ENCODE measurements around the gene PARP8. TPM values are rescaled to one million over a fixed set of nuclear protein-coding genes. Genes with fewer than 3 reads are reported as not detected.

PARP8 gene
- total and polyA plus RNA-seq, 2 of the 4 experiments (the other 2 are of a cell fraction): 6.9 to 8.2 TPM

DNA sequence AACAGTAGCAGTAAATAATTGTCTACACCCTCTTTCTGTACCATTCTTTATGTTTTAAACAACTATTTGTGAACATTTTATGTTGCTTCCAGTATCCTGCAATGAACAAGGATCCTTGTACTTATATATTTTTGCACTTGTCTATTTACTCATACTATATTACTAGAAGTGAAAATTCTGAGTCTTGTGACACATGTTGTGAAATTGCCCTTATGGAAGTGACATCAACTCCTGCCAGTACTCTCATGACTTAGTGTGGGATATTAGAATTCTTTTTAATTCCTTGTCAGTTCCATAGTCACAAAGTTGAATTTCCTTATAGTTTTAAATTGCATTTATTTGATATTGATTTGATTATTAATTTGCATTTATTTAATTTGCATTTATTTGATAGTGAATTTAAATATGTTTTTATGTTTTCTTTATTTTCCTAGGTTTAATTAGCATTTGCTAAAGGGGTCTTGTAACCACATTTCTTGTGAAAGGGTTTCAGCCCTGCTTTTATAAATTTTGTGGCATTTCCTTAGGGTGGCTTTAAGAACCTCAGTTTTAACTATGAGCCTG lies 27.7 kb downstream of the PARP8 start:
- TF ChIP-seq RFX5 (IDR thresholded peaks at IDR 0.05; ENCODE audit: low read depth, low read length) (no peak), CTCF (conservative IDR thresholded peaks at IDR 0.05; ENCODE audit: low read depth, low read length) (no peak), NFE2L2 (IDR thresholded peaks at IDR 0.05; ENCODE audit: low read depth, low read length) (no peak), MXI1 (IDR thresholded peaks at IDR 0.05; ENCODE audit: borderline replicate concordance, low read depth, low read length) (no peak), POLR2A (IDR thresholded peaks at IDR 0.05; ENCODE audit: low read depth, low read length) (no peak), MAFK (IDR thresholded peaks at IDR 0.05; ENCODE audit: low read depth, low read length) (no peak), SMC3 (IDR thresholded peaks at IDR 0.05; ENCODE audit: low read depth, low read length) (no peak), CEBPB (IDR thresholded peaks at IDR 0.05; ENCODE audit: low read depth, low read length) (no peak), CHD1 (IDR thresholded peaks at IDR 0.05; ENCODE audit: low read depth, low read length) (no peak), BHLHE40 (IDR thresholded peaks at IDR 0.05; ENCODE audit: low read depth, low read length) (no peak)
- TF ChIP-seq, protein P1, sequence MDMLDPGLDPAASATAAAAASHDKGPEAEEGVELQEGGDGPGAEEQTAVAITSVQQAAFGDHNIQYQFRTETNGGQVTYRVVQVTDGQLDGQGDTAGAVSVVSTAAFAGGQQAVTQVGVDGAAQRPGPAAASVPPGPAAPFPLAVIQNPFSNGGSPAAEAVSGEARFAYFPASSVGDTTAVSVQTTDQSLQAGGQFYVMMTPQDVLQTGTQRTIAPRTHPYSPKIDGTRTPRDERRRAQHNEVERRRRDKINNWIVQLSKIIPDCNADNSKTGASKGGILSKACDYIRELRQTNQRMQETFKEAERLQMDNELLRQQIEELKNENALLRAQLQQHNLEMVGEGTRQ (IDR thresholded peaks at IDR 0.05; ENCODE audit: low read depth, low read length): no peak
- H4K91ac ChIP-seq (ENCODE audit: insufficient read depth, low read depth, low read length): no peak overlapping the region
- peaks cover 8% of the 10 kb centered on the region in 2 experiments; a peak in 3 of 4 replicates for H3K79me1 ChIP-seq (ENCODE audit: low read depth in 1 of 2, low read length in 2 of 2)
- H3K36me3 ChIP-seq (ENCODE audit: control insufficient read depth, insufficient read depth, low read length): no peaks in the 10 kb centered on the region
- H3K9ac ChIP-seq (ENCODE audit: low read depth, low read length): no peak overlapping the region
- H3K9me1 ChIP-seq (ENCODE audit: insufficient read depth, low read length): 0 out of 2 replicates have a peak, but pooled peaks cover 2% of the 10 kb centered on the region
- ChIA-PET POLR2A (ENCODE audit: unreplicated experiment) (no interaction called here), CTCF (no interaction called here)
- no peak overlapping the region for H2AK5ac ChIP-seq (ENCODE audit: low read depth, low read length)
- H2BK20ac ChIP-seq (ENCODE audit: low read depth, low read length): no peak overlapping the region
- H3K23ac ChIP-seq (ENCODE audit: low read depth, low read length): no peak overlapping the region
- H3K4me1 ChIP-seq (ENCODE audit: control insufficient read depth, insufficient read depth, low read length): peaks cover 2% of the 10 kb centered on the region; the same call in 1 of the 2 replicates
- H2AFZ ChIP-seq (replicated peaks; ENCODE audit: low read length, poor library complexity): no peak overlapping the region
- H4K20me1 ChIP-seq (ENCODE audit: insufficient read depth, low read length): no peaks in the 10 kb centered on the region; the same call in 1 of the 2 replicates
- intact Hi-C loops (cut with micrococcal nuclease) (no loop called here), dilution Hi-C loops (cut with HindIII; ENCODE audit: low sequenced_read_pairs, unreplicated experiment) (no loop called here), in situ Hi-C loops (cut with MboI; ENCODE audit: low sequenced_read_pairs) (no loop called here)
- no peak overlapping the region for H3K4me3 ChIP-seq (ENCODE audit: insufficient read depth, low read depth, low read length)
- no peak overlapping the region for H4K5ac ChIP-seq (ENCODE audit: low read depth, low read length)
- ATAC-seq (ENCODE audit: low read depth) (no peak), DNase-seq (no peak)
- no peak overlapping the region for H2BK120ac ChIP-seq (ENCODE audit: low read depth, low read length)
- H3K4ac ChIP-seq (ENCODE audit: low read depth, low read length): no peak overlapping the region
- H3K18ac ChIP-seq (ENCODE audit: low read depth, low read length): no peak overlapping the region
- H2BK5ac ChIP-seq (ENCODE audit: low read depth, low read length, poor library complexity, severe bottlenecking): no peak overlapping the region
- no TSS peak for BruUV-seq (replicated peaks)
- H4K8ac ChIP-seq (ENCODE audit: low read depth in 2 of 2, low read length in 2 of 2): no peak overlapping the region
- H3K9me3 ChIP-seq (ENCODE audit: control insufficient read depth, insufficient read depth, low read length): no peaks in the 10 kb centered on the region
- no peak overlapping the region for H2BK15ac ChIP-seq (ENCODE audit: low read depth, low read length)
- H2AK9ac ChIP-seq (replicated peaks; ENCODE audit: low read depth, low read length, poor library complexity): no peak overlapping the region
- no peak overlapping the region for H3K14ac ChIP-seq (replicated peaks; ENCODE audit: low read depth, low read length)
- no peak overlapping the region for H3K27ac ChIP-seq (ENCODE audit: insufficient read depth, low read length)
- H3K56ac ChIP-seq (ENCODE audit: extremely low read depth, insufficient read depth, low read length): no peak overlapping the region
- H3K27me3 ChIP-seq (ENCODE audit: control insufficient read depth, insufficient read depth, low read length): no peaks in the 10 kb centered on the region
- H3K4me2 ChIP-seq (ENCODE audit: low read depth, low read length): no peak overlapping the region

Data from IMR-90 (cell line).